Neural progenitor cell (in vitro differentiated cells): ENCODE data around the gene SLC46A3. TPM values are rescaled to one million over a fixed set of nuclear protein-coding genes. Genes with fewer than 3 reads are reported as not detected.

Experiments used
- DNase-seq: peaks from one replicate; pipeline ENCODE4 v3.0.0-alpha.2; 2016; ENCODE audit warnings: low spot score
- H2AFZ ChIP-seq: fragments of 200-600 bp; sonication (generic); replicated peaks from 2 replicates; pipeline ENCODE4 v1.6.1; 2016; ENCODE audit warnings: antibody characterized with exemption
- H3F3A ChIP-seq: fragments of 200-600 bp; sonication (generic); 2 replicates; pipeline ENCODE4 v1.6.1; 2016; ENCODE audit warnings: antibody characterized with exemption, low read depth
- H3K27ac ChIP-seq: fragments of 200-600 bp; sonication (generic); 2 replicates; pipeline ENCODE4 v1.5.1; 2016; ENCODE audit warnings: mild to moderate bottlenecking
- H3K27me3 ChIP-seq: fragments of 200-600 bp; sonication (generic); 2 replicates; pipeline ENCODE4 v1.6.1; 2016; ENCODE audit warnings: mild to moderate bottlenecking, moderate library complexity
- H3K36me3 ChIP-seq: fragments of 200-600 bp; sonication (generic); 2 replicates; pipeline ENCODE4 v1.5.1; 2016
- H3K4me1 ChIP-seq: fragments of 200-600 bp; sonication (generic); 2 replicates; pipeline ENCODE4 v1.6.1; 2016; ENCODE audit warnings: mixed run types
- H3K4me2 ChIP-seq: fragments of 200-600 bp; sonication (generic); 2 replicates; pipeline ENCODE4 v1.6.1; 2016
- H3K4me3 ChIP-seq: fragments of 200-600 bp; sonication (generic); 2 replicates; pipeline ENCODE4 v1.5.1; 2016
- H3K79me2 ChIP-seq: fragments of 200-600 bp; sonication (generic); 2 replicates; pipeline ENCODE4 v1.6.1; 2016; ENCODE audit warnings: low read depth
- H3K9ac ChIP-seq: fragments of 200-600 bp; sonication (generic); 2 replicates; pipeline ENCODE4 v1.6.1; 2016
- H3K9me3 ChIP-seq: fragments of 200-600 bp; sonication (generic); 2 replicates; pipeline ENCODE4 v1.5.1; 2016; ENCODE audit warnings: low read depth
- H4K20me1 ChIP-seq: fragments of 200-600 bp; sonication (generic); 2 replicates; pipeline ENCODE4 v1.6.1; 2016; ENCODE audit warnings: low read depth
- H3K27ac Mint-ChIP-seq: 3 replicates; pipeline ENCODE4 v1.8.0; 2021; ENCODE audit warnings: mixed read lengths
- H3K27me3 Mint-ChIP-seq: 2 replicates; pipeline ENCODE4 v1.8.0; 2022; ENCODE audit warnings: low read depth, mild to moderate bottlenecking, inconsistent platforms, moderate library complexity, mixed read lengths; ENCODE audit not compliant: insufficient read depth
- H3K36me3 Mint-ChIP-seq: 3 replicates; pipeline ENCODE4 v1.8.0; 2021; ENCODE audit warnings: mixed read lengths
- H3K4me1 Mint-ChIP-seq: 3 replicates; pipeline ENCODE4 v1.8.0; 2021; ENCODE audit warnings: mixed read lengths
- H3K4me3 Mint-ChIP-seq: 3 replicates; pipeline ENCODE4 v1.8.0; 2021; ENCODE audit warnings: mild to moderate bottlenecking, moderate library complexity, mixed read lengths
- H3K9me3 Mint-ChIP-seq: 3 replicates; pipeline ENCODE4 v1.8.0; 2020; ENCODE audit warnings: mixed read lengths
- CTCF ChIP-seq: fragments of 200-600 bp; sonication (generic); IDR thresholded peaks from 2 replicates; pipeline ENCODE4 v1.5.1; 2017; ENCODE audit warnings: antibody characterized with exemption, mild to moderate bottlenecking
- EZH2 ChIP-seq: fragments of 200-600 bp; sonication (generic); IDR thresholded peaks from 2 replicates; pipeline ENCODE4 v1.6.1; 2017; ENCODE audit warnings: antibody characterized with exemption, mild to moderate bottlenecking, moderate library complexity
- EZH2phosphoT487 ChIP-seq: fragments of 200-600 bp; sonication (generic); IDR thresholded peaks from 2 replicates; pipeline ENCODE4 v1.6.1; 2017; ENCODE audit warnings: antibody characterized with exemption
- total RNA-seq: library from RNA; depleted of rRNA; stranded (reverse); fragments of >200 nt; gene quantifications from 2 replicates; pipeline ENCODE4 v1.2.3, GENCODE V29; 2015; ENCODE audit warnings: low replicate concordance

Gene SLC46A3
- total RNA-seq, 1 donor from 2014 or later: not detected

- TF ChIP-seq EZH2 (no peak), EZH2phosphoT487 (no peak)
- H3K9me3 ChIP-seq: peaks cover 7% of the 10 kb centered on the region
- DNase-seq: no peak
- H3K27ac ChIP-seq: no peak overlapping the region
- H3F3A ChIP-seq: no peaks in the 10 kb centered on the region
- no peaks in the 10 kb centered on the region for H3K36me3 ChIP-seq
- H3K79me2 ChIP-seq: no peaks in the 10 kb centered on the region
- no peaks in the 10 kb centered on the region for H3K27me3 ChIP-seq
- no peak overlapping the region for H2AFZ ChIP-seq
- H3K9me3 Mint-ChIP-seq: peaks cover 13% of the 10 kb centered on the region
- no peaks in the 10 kb centered on the region for H3K27me3 Mint-ChIP-seq
- H3K4me3 ChIP-seq: no peak overlapping the region
- no peaks in the 10 kb centered on the region for H4K20me1 ChIP-seq
- H3K4me1 ChIP-seq: no peaks in the 10 kb centered on the region
- no peak overlapping the region for H3K4me2 ChIP-seq
- H3K4me3 Mint-ChIP-seq: no peak overlapping the region
- H3K27ac Mint-ChIP-seq: no peak overlapping the region
- H3K36me3 Mint-ChIP-seq: no peaks in the 10 kb centered on the region
- no peaks in the 10 kb centered on the region for H3K4me1 Mint-ChIP-seq
- no peak overlapping the region for H3K9ac ChIP-seq
Measured at GRCh38 chr13:28753208-28753892, 34.6 kb upstream of the SLC46A3 start.

- Histone ChIP-seq H3K27ac (no peak overlapping the region), H3F3A (no peaks in the 10 kb centered on the region), H3K4me1 (no peaks in the 10 kb centered on the region), H3K9me3 (no peaks in the 10 kb centered on the region), H3K9ac (no peak overlapping the region), H3K79me2 (no peaks in the 10 kb centered on the region), H3K36me3 (no peaks in the 10 kb centered on the region), H3K4me2 (no peak overlapping the region), H3K4me3 (no peak overlapping the region), H2AFZ (no peak overlapping the region), H3K27me3 (no peaks in the 10 kb centered on the region), H4K20me1 (no peaks in the 10 kb centered on the region)
- Mint-ChIP-seq H3K9me3 (peaks cover 5% of the 10 kb centered on the region), H3K4me1 (no peaks in the 10 kb centered on the region), H3K36me3 (no peaks in the 10 kb centered on the region), H3K27ac (no peak overlapping the region), H3K4me3 (no peak overlapping the region), H3K27me3 (no peaks in the 10 kb centered on the region)
- no peak for TF ChIP-seq EZH2
- TF ChIP-seq EZH2phosphoT487: no peak
- no peak for TF ChIP-seq CTCF
- DNase-seq: no peak
Measured at GRCh38 chr13:28751175-28751960, 32.6 kb upstream of the SLC46A3 start.

- no peaks in the 10 kb centered on the region for H3F3A ChIP-seq
- no peak overlapping the region for H3K4me3 Mint-ChIP-seq
- H3K4me2 ChIP-seq: no peak overlapping the region
- no peaks in the 10 kb centered on the region for H3K36me3 Mint-ChIP-seq
- H3K36me3 ChIP-seq: no peaks in the 10 kb centered on the region
- H3K4me1 ChIP-seq: no peaks in the 10 kb centered on the region
- H3K27me3 Mint-ChIP-seq: no peaks in the 10 kb centered on the region
- H3K27me3 ChIP-seq: no peaks in the 10 kb centered on the region
- H3K4me3 ChIP-seq: no peak overlapping the region
- H3K27ac ChIP-seq: no peak overlapping the region
- TF ChIP-seq EZH2phosphoT487 (no peak), EZH2 (no peak), CTCF (no peak)
- H3K9me3 Mint-ChIP-seq: peaks cover 2% of the 10 kb centered on the region
- DNase-seq: no peak
- no peaks in the 10 kb centered on the region for H3K4me1 Mint-ChIP-seq
- H3K9ac ChIP-seq: no peak overlapping the region
- H3K27ac Mint-ChIP-seq: no peak overlapping the region
- H3K9me3 ChIP-seq: no peaks in the 10 kb centered on the region
- no peaks in the 10 kb centered on the region for H3K79me2 ChIP-seq
- H2AFZ ChIP-seq: no peak overlapping the region
- no peaks in the 10 kb centered on the region for H4K20me1 ChIP-seq
Measured at GRCh38 chr13:28750187-28751045, 31.6 kb upstream of the SLC46A3 start.
